HPDE6-E6E7 (cell line): ENCODE results near the gene PDE7B.
"Not testable (repeated sequence)": the region's sequence is repeated elsewhere in the genome, so short reads cannot be mapped to it uniquely, and the experiment has no call there.

ENCODE experiments used
- DNase-seq: peaks from one replicate; pipeline ENCODE4 v3.0.0; 2011; ENCODE audit warnings: missing footprints; ENCODE audit errors: extremely low spot score

Gene PDE7B

DNA sequence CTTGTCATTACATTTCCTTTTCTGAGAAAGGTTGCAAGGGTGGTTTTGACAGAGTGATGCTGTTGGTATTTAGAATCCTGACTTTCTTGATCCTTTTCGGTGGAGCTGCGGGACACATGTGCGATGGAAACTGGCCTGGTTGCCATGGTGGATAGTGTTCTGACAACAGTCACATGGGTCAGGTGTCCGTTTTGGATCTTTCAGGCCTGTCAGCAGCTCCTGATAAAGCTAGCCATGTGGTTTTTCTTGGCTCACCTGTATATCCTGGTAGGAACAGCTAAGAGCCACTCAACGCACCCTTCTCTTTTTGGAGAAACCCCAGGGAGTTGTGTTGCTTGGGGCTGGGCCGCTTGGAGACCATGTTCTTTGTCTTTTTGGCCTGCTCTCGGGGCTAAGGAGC, 221.2 kb downstream of the PDE7B start:
- no peak for DNase-seq

DNA sequence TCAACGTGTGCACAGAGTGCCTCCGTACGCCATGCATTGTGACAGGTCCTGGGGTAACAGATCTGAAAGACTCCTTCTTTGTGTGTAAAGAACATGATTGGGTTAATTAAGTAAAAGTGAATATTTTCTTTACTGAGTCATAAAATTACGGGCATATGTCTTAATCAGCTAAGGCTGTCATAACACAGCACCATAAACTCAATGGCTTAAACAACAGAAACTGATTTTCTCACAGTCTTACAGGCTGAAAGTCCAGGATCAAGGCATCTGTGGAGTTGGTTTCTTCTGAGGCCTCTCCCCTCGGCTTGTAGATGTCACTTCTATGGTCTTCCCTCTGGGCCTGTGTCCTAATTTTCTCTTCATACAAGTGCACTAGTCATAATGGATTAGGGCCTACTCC, 221.7 kb downstream of the PDE7B start:
- no peak for DNase-seq

DNA sequence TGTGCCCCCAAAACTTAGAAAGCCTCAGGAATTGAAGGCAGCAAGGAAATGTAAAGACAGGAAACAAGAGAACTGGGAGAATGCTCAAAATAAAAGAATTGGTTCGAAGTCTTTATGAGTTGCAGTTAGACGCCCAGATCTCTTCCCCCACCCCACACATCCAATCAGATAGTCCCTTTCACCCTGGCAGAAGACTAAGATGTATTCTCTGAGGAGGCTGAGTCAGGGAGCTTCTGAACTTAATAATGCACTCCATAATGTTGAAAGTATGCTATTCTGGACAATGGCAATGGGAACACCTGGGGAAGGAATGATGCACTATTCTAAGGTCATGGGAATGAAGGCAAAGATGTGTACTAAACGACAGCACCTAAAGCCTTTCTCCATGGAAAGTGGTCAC, 225.0 kb downstream of the PDE7B start:
- no peak for DNase-seq

DNA sequence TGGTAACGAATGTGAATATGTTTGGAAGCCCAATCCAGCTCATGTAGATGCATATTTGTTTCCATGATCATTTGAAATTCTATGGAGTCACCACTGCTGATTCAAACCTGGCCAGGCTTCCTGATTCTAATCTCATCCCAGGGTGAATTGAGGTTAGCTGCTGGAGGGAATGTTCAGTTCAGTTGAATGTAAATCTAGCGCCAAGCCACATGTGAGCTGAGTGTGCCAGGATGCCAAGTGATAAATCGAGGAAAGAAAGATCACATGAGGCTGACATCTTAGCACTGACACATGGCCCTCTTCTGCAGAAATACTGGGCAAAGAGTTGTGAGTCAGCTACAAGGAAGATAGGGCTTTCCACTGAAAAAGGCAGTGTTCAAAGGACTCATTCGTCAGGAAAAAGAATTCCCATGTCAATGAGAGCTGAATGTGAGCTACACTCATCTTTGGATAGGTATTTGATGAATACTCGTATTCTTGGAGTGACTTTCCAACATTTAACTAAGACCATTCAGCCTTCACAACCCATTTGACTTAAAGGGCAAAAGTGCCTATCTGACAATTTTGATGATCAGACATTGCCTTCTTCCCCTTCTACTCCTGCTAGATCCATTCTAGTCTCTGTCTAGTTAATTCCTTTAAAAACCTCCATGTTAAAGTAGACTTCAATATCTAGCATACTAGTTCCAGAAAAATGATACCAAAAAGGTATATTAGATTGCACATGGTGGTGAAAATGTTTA, 226.5 kb downstream of the PDE7B start:
- DNase-seq, result no peak

DNA sequence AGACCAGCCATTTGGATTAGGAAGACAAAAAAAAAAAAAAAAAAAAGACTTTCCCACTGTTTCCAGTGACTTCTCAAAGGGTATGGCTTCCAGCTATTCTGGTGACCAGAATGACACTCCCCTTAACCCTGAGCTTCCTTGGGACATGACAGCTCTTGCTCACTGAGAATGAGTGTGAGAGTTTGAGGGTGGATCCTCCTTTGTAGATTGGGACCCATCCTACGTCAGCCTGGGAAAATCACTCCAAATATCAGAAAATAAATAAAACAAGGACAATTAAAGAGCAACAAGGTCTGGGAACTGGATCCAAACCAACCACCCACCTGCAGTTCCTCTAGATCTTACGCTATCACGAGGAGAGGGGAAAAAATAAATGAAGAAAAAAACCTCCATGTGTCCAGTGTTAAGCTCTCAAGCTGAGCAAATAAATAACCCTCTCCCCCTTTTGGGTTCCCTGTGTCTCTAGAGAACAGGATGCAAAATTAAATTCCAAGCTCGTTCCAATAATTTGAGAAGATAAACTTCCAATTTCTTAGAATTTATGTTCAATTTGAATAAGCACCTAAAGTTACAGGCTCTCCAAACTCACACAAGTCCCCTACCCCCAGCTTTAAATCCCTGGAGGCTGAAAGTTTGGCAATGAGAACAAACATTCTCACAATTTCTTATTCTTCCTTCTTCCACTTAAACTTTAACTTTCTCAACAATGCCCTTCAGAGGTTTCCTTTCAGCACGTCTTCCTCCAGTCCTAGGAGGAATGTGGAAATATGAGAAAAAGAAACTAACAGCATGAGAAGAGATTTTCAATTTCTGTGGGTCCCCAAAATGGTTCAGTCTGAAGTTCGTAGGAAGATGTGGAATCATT, 228.4 kb downstream of the PDE7B start:
- DNase-seq, result no peak

DNA sequence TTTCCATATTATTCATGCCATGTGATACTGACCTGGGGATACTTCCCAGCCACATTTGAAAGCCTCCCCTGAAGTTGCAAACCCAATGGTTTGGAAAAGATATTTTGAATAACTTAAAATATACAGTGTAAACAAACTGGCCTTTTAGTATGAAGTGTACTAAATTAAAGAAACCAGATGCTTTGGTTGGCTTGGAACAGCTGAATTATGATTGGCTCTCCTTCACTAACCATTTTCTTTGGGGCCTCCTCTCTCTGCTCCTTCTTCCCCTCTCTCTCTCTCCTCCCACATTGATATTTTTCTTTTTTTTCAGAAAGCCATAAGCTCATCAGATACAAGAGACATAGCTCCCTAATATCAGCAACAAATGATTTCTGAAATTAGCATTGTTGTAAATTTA, 232.0 kb downstream of the PDE7B start:
- no peak for DNase-seq

DNA sequence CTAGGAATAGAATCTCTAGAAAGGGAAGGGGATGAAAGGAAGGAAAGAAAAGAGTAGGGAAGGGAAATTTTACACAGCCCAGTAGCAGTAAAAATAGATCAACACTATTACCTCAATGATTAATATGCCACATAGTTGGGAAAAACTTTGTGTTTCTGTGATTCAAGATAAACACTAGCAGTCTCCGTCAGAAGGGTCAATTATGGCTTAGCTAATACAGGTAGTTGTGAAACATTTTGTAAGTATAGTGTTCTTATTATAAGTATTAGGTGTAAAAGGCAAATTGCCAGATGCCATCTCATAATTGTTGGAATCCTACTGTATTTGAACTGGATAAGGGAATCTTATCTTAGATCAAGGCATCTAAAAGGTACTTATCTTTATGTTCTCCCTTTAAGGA, 232.9 kb downstream of the PDE7B start:
- no peak for DNase-seq

DNA sequence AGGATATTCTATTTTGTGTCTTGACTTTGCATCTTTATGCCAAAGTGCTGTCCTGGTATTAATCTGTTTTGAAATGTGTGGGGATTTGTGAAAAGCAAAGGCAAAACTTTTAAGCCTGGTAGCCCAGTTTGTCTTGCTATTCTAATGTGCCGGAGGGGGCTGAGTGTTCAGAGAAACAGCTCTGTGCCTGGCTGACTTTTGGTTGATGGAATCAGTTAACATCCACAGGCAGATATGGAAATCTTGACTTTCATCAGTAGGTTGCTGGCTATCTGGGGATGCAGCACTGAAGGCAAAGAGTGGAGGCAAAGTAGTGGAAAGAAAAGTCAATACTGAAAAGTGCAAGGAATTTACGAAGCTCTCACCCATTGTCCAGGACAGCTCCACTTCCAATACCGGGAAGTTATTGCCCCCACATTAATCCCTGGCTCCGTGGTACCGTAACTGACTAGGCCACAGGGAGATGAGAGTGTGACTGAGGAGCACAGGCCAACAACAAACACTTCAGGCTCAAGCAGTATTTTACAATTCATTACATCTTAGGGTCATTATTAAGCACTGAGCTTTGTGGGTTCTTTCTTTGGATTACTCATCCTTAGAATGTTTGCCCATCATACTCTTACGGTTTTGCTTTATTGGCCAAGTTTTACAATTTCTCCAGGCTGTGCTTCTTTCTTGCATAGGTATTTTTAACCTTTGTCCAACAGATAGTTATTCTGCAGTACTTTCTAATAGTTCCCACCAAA, 234.0 kb downstream of the PDE7B start:
- no peak for DNase-seq

DNA sequence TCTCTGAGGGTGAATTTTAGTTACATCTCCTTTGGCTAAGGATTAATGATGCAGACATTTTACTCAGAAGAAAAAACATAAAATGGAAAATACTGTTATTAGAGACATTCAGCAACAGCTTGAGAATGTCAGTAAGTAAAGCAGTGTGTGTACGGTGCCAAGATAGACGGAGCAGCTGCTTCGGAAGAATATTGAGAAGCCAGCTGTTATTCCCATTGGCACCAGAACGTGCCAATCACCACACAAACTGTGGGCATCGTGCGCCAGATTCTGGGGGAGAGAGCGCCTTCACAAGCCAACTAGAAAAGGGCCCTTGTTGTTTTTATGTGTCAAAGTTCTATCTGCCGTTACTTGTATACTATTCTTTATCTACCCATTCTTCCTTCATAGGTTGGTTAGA, 235.2 kb downstream of the PDE7B start:
- DNase-seq, result no peak

DNA sequence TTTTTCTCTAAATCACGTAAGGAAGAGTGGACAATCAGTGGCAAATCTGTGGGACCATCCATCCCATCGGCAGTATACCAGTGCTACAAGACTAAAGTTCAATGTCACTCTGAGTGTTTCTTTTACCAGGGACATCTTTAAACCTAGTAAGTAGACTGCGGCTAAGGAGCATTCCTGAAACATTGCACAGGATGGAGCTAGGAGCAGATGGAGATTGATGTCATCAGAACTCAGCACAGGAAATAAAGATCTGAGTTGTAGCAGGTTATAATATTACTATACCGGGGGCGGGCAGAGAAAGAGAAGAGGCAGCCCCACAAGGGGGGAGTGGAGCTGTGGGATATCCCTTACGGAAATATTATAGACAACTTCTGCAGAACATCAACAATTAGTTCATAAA, 236.5 kb downstream of the PDE7B start:
- no peak for DNase-seq

DNA sequence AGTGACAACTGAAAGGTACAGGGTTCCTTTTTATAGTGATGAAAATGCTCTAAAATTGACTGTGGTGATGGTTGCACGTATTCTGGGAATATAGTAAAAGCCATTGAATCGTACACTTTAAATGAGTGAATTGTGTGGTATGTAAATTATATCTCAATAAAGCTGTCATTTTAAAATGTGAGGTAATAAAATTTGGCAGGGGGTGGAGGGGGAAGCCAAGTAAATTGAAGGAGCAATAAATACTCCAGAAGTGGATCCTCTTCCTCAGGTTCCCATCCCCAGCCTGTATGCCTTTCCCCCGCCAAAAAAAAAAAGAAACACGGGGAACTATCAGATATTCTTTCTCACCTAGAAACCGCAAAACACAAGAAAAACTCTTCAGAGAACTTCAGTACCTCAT, 237.2 kb downstream of the PDE7B start:
- no peak for DNase-seq

DNA sequence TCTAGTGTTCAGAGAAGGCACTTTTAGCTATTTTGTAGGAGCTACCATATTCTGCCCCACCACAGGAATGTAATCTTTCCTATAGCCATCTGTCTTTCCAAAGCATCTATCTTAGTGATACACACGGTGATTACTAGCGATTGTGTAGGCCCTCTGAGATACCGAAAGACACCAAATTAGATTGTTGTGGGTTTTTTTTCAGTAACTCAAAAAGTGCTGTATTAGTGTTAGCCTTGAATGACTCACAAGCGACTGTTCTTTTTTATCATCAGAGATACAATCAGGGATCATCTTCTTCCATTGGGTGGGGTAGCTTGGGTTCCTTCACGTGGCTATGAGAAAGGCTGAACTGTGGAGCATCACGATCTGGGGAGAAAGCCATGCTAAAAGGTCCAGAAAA, 238.4 kb downstream of the PDE7B start:
- DNase-seq, result no peak

DNA sequence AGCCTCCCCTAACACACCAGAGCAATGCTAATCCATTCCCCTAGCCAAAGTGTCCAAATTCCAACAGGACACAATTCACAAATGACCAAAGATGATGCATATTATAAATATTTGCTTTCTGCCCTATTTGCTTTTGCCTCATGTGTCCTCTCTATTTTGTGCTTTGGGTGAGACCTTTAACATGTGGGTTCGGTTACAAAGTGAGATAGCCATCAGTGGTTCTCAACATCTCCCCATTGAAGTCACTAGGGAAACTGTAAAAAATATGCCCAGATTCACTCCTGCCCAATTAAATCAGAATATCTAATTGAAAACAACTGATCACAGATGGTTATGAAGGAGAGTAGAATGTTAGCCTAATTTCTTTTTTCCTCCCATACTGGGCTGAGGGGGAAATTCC, 239.4 kb downstream of the PDE7B start:
- no peak for DNase-seq

DNA sequence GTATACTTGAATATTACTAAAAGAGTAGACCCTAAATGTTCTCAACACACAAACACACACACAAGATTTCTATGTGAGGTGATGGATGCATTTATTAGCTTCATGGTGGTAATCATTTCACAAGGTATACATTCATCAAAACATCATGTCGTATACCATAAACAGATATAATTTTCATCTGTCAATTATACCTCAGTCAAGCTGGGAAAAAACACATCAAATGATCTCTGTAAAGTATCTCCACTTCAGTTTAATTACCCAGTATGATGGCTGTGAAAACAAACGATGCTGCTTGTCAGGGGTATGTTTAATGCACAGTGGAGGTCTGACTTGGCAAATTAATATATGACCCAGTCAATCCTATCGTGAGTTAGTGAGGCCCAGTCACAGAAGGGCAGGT, 241.4 kb downstream of the PDE7B start:
- no peak for DNase-seq

DNA sequence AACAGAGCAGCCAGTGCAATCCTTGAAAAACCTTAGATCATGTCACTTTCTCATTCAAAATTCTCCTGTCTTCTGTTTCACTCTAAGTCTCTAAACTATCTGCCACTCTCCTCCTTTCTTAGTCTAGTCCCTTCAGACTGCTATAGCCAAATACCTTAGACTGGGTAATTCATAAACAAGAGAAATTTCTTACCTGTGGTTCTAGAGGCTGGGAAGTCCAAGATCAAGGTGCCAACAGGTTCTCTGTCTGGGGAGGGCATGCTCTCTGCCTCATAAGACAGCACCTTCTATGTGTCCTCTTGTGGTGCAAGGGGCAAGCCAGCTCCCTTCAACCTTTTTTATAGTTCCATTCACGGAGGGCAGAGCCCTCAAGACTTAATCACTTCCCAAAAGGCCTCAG, 242.3 kb downstream of the PDE7B start:
- no peak for DNase-seq

DNA sequence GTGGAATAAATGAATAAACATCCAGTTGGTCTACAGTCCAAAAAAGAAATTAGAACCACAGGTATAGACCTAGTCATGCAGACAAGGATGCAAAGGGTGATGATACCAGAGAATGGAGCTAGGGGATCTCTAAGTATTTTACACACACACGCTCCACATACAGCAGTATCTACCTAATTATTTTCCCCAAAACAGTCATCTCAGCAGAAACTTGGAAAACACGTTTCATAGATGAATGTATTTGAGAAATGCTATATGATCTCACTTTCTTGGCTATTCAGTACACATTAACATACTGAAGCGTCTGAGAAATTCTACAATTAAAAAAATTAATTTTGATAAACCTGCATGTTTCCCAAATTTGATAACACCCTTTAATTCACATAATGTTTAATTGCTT, 243.3 kb downstream of the PDE7B start:
- DNase-seq, result no peak

DNA sequence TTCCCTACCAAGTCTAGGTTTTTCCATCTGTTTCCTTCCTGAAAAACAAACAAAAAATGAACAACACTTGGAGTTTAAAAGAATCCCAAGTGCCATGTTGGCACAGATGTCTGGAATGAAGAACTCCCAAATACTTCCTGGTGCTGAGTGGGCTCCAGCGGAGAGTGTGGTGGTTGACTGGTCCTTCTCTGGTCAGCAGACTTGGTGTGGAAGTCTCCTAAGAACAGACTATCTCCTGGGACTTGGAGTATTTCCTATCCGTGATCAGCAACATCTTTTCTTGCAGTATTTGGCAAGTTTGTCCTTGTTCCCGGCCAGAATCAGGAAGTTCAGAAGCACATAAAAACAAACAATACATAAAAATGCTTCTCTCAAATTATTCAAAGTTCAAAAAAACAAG, 244.5 kb downstream of the PDE7B start:
- DNase-seq, result no peak

DNA sequence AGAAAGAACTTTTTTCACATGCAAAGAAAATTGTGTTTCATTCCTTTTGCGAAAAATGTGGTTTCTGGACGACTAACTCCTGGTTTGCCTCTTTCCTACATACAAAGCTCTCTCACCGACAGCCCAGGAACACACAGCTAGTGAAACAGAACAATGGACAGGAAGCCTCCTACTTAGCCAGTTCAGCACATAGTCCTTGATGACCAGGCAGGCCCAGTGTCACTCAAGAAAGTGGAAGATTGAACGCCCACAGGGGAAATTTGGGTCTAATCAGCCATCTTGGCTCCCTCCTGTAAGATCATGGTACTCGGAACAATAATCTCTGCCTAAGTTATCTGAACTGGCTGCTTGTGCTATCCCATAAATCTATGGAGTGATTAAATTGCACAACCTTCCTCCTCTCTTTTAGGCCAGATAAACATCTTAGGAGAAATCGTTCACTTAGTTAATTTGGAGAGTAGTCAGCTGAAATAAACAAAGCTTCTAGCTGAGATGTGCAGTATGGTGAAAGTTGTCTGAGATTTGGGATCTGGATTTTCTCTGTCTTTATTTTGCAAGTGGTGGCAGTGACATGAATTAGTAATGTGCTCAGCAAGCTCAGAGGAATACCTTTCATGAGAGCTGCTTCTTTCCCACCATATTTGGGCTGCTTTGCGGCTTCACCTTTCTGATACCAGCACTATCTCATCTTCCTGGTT, 251.6 kb downstream of the PDE7B start:
- DNase-seq, result no peak

DNA sequence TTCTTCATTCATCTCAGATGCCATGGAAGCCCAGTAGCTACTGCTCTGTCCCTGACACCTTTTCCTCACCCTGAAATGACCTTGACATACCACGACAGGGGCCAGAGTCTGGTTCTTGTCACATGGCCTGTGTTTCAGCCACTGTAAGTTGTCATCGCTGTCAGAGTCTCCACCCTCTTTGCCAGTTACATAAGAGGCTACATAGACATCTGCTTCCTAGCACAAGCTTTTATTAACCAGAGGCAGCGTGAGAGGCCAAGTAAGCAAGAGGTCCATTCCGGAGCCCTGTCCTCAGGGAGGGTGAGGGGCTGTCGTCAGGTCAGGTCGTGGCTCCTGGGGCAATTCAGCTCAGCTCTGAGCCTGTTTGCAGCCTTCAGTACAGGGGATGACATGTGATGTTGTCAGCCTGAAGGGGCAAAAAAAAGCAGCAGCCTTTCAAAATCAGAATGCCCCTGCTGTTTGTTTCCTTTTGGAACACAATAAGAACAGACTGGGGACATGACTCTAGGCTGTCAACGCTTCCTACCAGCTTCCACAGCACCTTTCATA, 252.3 kb downstream of the PDE7B start:
- no peak for DNase-seq

DNA sequence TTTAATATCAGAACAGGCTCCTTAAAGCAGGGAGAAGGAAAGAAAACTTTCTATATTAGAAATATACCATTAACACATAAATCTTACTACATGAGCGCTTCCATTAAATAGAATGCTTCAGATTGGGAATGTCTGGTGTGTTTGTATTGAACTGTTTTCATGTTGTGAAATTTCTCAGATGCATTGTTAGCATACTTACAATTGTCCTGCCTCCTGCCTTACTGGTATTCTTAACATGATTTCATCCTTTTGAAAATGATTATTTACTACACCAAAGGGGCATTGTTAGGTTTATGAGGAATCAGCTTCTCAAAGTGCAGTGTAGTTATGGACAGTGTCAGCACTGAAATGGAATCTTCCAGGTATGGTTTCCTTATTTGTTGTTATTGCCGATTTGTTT, 253.1 kb downstream of the PDE7B start:
- no peak for DNase-seq

DNA sequence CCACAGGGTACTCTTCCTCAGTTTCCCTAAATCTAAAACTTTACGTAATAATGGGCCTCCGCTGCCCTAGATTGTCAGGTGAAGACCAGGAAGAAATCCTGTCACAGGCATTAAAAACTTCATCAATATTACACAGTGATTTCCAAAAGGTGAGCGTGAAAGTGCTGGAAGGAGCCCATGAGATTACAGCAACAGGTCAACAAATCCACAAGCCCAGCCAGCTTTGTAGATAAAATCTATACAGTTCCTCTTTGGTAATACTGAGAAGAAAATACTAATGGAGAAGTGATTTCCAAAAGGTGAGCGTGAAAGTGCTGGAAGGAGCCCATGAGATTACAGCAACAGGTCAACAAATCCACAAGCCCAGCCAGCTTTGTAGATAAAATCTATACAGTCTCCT, 254.3 kb downstream of the PDE7B start:
- DNase-seq, result not testable (repeated sequence)
